Duodenal mucosa (tissue), 2 donors: Measurements from ENCODE around the gene CHST6.
"Not testable (repeated sequence)": the region's sequence is repeated elsewhere in the genome, so short reads cannot be mapped to it uniquely, and the experiment has no call there.

Experiments
- H3K27ac ChIP-seq: one replicate; pipeline ENCODE4 v1.7.0; 2013; ENCODE audit warnings: low read depth, low read length
- H3K27me3 ChIP-seq, 2 donors: one replicate each; pipeline ENCODE4 v1.7.0; 2013; ENCODE audit warnings: low read length in 2 of 2, control low read depth in 1 of 2; ENCODE audit not compliant: insufficient read depth in 2 of 2, control insufficient read depth in 1 of 2
- H3K36me3 ChIP-seq, 2 donors: one replicate each; pipeline ENCODE4 v1.7.0; 2013; ENCODE audit warnings: low read length in 2 of 2, control low read depth in 1 of 2; ENCODE audit not compliant: insufficient read depth in 2 of 2, control insufficient read depth in 1 of 2
- H3K4me1 ChIP-seq, 2 donors: one replicate each; pipeline ENCODE4 v1.7.0; 2013; ENCODE audit warnings: low read length in 2 of 2, control low read depth in 1 of 2; ENCODE audit not compliant: insufficient read depth in 2 of 2, control insufficient read depth in 1 of 2
- H3K4me3 ChIP-seq, 2 donors: one replicate each; pipeline ENCODE4 v1.7.0; 2013; ENCODE audit warnings: low read length in 2 of 2, low read depth in 1 of 2
- H3K9ac ChIP-seq, 2 donors: one replicate each; pipeline ENCODE4 v1.7.0; 2013; ENCODE audit warnings: low read length in 2 of 2, low read depth in 1 of 2
- H3K9me3 ChIP-seq, 2 donors: one replicate each; pipeline ENCODE4 v1.7.0; 2013; ENCODE audit warnings: low read length in 2 of 2, control low read depth in 1 of 2; ENCODE audit not compliant: control insufficient read depth in 1 of 2

CHST6 gene

GRCh38 chr16:75506107-75506506 is 10.9 kb upstream of the CHST6 start:
- Histone ChIP-seq H3K4me1 (no peaks in the 10 kb centered on the region), H3K27me3 (no peaks in the 10 kb centered on the region), H3K4me3 (no peak overlapping the region), H3K27ac (no peak overlapping the region), H3K9me3 (no peaks in the 10 kb centered on the region), H3K9ac (no peak overlapping the region), H3K36me3 (peaks cover 0 to 10% of the 10 kb centered on the region in 2 donors)

DNA sequence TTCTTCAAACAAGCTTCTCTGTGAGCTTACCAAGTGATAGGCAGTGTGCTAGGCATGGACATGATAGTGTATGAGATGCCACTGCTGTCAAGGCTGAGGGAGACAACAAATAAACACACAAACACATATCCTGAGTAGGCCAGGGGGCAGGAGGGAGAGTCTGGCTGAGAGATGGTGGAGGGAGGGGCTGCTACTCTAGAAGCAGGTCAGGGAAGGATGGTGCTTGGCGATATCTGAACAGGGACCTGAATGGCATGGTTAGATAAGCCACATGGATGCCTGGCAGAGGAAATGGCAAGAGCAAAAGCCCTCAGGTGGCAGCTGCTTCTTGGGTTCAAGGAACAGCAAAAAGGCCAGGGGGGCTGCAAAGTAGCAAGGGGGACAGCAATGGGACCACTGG is 8.6 kb upstream of the CHST6 start:
- H3K27ac ChIP-seq, result no peak overlapping the region
- no peaks in the 10 kb centered on the region for H3K4me1 ChIP-seq
- H3K9me3 ChIP-seq, result no peaks in the 10 kb centered on the region
- H3K9ac ChIP-seq, result no peak overlapping the region
- H3K4me3 ChIP-seq, result no peak overlapping the region
- no peaks in the 10 kb centered on the region for H3K27me3 ChIP-seq
- peaks cover 0 to 10% of the 10 kb centered on the region in 2 donors for H3K36me3 ChIP-seq

DNA sequence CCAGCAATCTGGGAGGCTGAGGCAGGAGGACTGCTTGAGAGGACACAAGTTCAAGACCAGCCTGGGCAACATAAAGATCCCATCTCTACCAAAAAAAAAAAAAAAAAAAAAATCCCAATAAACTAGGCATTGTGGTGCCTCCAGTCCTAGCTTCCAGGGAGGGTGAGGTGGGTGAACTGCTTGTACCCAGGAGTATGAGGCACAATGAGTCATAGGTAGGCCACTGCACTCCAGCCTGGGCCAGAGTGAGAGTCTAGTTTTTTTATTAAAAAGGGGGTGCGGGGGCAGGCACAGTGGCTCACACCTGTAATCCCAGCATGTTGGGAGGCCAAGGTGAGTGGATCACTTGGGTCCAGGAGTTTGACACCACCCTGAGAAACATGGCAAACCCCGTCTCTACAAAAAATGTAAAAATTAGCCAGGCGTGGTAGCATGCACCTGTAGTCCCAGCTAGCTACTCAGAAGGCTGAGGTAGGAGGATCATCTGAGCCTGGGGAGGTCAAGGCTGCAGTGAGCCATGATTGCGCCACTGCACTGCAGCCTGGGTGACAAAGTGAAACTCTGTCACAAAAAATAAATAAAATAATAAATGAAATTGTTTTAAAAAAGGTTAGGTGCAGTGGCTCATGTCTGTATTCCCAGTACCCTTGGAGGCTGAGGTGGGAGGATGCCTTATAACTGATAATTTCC is 7.8 kb upstream of the CHST6 start:
- Histone ChIP-seq H3K4me3 (no peak overlapping the region), H3K27ac (no peak overlapping the region), H3K9ac (no peak overlapping the region), H3K27me3 (no peaks in the 10 kb centered on the region), H3K4me1 (no peaks in the 10 kb centered on the region), H3K9me3 (no peaks in the 10 kb centered on the region), H3K36me3 (peaks cover 0 to 10% of the 10 kb centered on the region in 2 donors)

- not testable (repeated sequence) for H3K4me1 ChIP-seq, H3K27me3 ChIP-seq, H3K4me3 ChIP-seq, H3K27ac ChIP-seq, H3K9ac ChIP-seq, H3K9me3 ChIP-seq
- H3K36me3 ChIP-seq, result peaks cover 0 to 10% of the 10 kb centered on the region in 2 donors
Observed at GRCh38 chr16:75501820-75502219, 6.6 kb upstream of the CHST6 start.

DNA sequence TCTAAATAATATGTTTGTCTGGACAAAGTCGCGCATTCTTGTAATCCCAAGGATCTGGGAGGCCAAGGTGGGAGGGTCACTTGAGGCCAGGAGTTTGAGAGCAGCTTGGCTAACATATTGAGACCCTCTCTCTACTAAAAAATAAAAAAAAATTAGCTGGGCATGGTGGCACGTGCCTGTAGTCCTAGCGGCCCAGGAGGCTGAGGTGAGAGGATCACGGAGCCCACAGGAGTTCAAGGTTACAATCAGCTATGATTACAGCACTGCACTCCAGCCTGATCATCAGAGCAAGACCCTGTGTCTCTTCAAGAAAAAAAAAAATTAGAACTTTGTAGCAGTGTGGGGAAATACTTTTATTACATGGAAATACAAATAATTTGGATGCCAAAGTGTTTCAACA is 6.1 kb upstream of the CHST6 start:
- Histone ChIP-seq H3K9me3 (no peaks in the 10 kb centered on the region), H3K27ac (no peak overlapping the region), H3K4me1 (no peaks in the 10 kb centered on the region), H3K9ac (no peak overlapping the region), H3K36me3 (peaks cover 0 to 10% of the 10 kb centered on the region in 2 donors), H3K4me3 (no peak overlapping the region), H3K27me3 (no peaks in the 10 kb centered on the region)

DNA sequence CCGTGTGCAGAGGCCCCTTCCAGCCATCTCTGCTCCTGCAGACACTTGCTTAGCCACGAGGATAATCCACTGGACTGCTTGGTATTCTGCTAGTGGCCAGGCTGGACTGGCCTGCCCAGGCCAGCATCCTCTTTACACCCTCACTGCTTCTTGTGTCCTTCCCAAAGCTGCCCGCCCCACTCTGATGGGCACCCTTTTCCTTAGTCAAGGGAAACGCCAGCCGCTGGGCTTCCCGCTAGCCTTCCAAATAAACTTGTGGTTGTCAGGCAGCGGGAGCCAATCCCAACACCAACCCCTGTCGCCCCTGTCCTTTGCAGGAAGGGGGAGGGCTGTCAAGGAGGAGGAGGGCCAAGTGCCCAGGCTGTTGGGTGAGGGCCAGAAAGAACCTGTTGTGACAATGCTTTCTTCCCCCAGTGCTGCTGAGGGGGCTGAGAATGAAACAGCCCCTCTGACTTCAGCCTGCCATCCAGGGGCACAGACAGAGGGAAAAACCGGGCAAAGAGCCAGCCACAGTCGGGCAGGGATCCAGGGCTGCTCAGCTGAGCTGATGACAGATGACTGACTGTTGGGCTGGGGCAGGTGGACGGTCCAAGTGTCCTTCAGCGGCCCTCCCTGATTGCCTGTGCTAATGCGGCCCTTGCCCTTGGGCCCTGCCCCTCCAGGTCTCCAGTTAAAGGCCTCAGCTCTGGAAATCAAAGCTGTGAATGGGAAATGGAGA is 3.5 kb upstream of the CHST6 start:
- H3K9me3 ChIP-seq, result not testable (repeated sequence)

DNA sequence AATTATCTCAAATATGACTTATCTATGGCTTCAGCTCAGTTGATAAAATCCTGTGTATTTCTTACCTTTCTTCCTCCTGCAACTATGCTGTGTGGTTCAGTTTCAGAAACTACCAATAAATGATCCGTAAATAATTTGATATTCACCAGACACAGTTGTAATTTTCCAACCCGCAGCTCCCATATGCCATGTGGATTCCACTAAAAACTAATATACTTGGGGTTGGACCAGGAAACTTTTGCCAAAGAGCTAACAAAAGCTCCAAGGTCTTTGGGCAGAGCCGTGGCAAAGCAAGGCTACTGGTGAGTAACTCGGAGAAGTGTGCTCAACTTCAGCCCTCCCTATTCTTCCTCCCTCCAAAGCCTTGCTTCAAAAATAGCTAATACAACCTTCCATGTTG is 2.3 kb upstream of the CHST6 start:
- Histone ChIP-seq H3K27ac (no peak overlapping the region), H3K4me3 (no peak overlapping the region), H3K9me3 (no peaks in the 10 kb centered on the region), H3K27me3 (peaks cover 7% of the 10 kb centered on the region in 2 donors), H3K9ac (no peak overlapping the region), H3K36me3 (no peaks in the 10 kb centered on the region), H3K4me1 (peaks cover 9 to 10% of the 10 kb centered on the region in 2 donors)

More for the DNA sequence above, 3.5 kb upstream of the CHST6 start:
- not testable (repeated sequence) for H3K27me3 ChIP-seq, H3K9ac ChIP-seq, H3K27ac ChIP-seq, H3K36me3 ChIP-seq, H3K4me3 ChIP-seq
- H3K4me1 ChIP-seq, result peaks cover 9 to 10% of the 10 kb centered on the region in 2 donors

DNA sequence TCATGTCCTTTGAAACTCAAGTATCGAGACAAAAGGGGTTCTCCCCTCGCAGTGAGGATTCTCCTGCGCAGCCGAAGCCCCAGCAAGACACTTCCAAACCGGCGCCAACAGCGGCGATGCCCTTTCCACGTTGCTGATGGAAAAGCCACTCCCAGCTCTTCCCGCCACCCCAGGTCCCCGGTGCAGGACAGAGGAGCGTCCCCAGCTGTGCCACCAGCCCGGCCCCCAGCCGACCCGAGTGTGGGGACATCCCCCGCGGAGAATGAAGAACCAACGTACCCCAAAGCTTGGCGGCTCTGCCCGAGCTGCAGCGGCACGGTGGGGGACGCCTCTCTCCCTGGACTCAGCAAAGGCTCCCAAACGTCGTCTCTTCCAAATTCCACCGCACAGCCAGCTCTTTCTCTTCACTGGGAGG is 573 bp downstream of the CHST6 start:
- H3K36me3 ChIP-seq, result no peaks in the 10 kb centered on the region
- no peak overlapping the region for H3K27ac ChIP-seq
- H3K4me1 ChIP-seq, result peaks cover 10 to 13% of the 10 kb centered on the region in 2 donors
- peak overlapping the region; percentile 60 to 63 for H3K4me3 ChIP-seq
- peaks cover 7% of the 10 kb centered on the region in 2 donors for H3K27me3 ChIP-seq
- H3K9ac ChIP-seq, result peak overlapping the region in 1 of 2 donors; percentile 57
- no peaks in the 10 kb centered on the region for H3K9me3 ChIP-seq

DNA sequence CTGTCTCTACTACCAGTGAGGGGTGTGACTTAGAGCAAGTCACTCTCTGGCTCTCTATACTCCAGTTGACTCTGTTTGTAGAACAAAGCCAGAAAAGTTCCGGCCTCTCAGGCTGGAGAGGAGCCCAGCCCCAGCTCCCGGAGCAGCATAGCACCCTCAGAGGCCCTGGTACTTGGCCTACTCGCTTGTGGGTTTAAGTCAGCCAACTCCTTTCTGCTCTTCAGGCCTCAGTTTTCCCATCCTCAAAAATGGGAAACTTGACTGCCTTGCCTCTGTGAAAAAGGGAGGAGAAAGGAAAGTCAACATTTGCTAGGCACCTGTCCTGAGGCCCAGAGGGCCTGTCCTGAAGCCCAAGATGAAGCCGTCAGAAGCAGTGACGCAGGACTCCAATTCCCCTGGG is 1.1 kb downstream of the CHST6 start:
- H3K9ac ChIP-seq, result no peak overlapping the region

GRCh38 chr16:75491876-75492275 is 3.4 kb downstream of the CHST6 start:
- Histone ChIP-seq H3K4me1 (peaks cover 14 to 18% of the 10 kb centered on the region in 2 donors), H3K9me3 (no peaks in the 10 kb centered on the region), H3K27me3 (peaks cover 7% of the 10 kb centered on the region in 2 donors), H3K27ac (no peak overlapping the region), H3K9ac (no peak overlapping the region), H3K4me3 (no peak overlapping the region), H3K36me3 (no peaks in the 10 kb centered on the region)

More for the DNA sequence above, 1.1 kb downstream of the CHST6 start:
- peak overlapping the region; percentile 60 to 63 for H3K4me3 ChIP-seq
- no peaks in the 10 kb centered on the region for H3K9me3 ChIP-seq
- H3K27ac ChIP-seq, result no peak overlapping the region
- H3K4me1 ChIP-seq, result peaks cover 10 to 13% of the 10 kb centered on the region in 2 donors
- no peaks in the 10 kb centered on the region for H3K36me3 ChIP-seq
- H3K27me3 ChIP-seq, result peaks cover 7% of the 10 kb centered on the region in 2 donors
